ENCODE data around the gene NOC4L.

NOC4L gene

DNA sequence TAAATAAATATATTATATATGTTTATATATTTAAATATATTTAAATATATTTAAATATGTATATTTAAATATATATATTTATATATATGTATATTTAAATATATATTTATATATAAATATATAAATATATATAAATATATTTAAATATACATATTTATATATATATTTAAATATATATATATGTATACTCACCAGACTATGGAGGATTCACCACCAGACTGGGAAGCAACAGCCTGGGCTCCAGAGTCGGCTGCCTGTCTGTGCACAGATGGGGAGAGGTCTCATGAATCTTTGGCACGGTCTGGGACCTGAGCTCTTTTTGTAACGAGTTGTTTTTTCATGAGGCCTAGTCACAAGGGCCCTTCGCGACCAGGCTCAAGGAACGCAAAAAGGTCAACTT, 21.3 kb downstream of the NOC4L start:
- no peak for DNase-seq (ENCODE audit: extremely low read depth, insufficient read length)
- TF ChIP-seq, protein P1, sequence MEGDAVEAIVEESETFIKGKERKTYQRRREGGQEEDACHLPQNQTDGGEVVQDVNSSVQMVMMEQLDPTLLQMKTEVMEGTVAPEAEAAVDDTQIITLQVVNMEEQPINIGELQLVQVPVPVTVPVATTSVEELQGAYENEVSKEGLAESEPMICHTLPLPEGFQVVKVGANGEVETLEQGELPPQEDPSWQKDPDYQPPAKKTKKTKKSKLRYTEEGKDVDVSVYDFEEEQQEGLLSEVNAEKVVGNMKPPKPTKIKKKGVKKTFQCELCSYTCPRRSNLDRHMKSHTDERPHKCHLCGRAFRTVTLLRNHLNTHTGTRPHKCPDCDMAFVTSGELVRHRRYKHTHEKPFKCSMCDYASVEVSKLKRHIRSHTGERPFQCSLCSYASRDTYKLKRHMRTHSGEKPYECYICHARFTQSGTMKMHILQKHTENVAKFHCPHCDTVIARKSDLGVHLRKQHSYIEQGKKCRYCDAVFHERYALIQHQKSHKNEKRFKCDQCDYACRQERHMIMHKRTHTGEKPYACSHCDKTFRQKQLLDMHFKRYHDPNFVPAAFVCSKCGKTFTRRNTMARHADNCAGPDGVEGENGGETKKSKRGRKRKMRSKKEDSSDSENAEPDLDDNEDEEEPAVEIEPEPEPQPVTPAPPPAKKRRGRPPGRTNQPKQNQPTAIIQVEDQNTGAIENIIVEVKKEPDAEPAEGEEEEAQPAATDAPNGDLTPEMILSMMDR (IDR thresholded peaks at IDR 0.05; ENCODE audit: insufficient read depth, low read length, poor library complexity, severe bottlenecking): no peak
- Histone ChIP-seq H3K36me3 (ENCODE audit: control insufficient read depth, insufficient read depth, low read length) (no peaks in the 10 kb centered on the region), H3K4me3 (replicated peaks; ENCODE audit: low read depth, low read length) (no peak overlapping the region), H3K27me3 (replicated peaks; ENCODE audit: control insufficient read depth, insufficient read depth, low read length) (no peaks in the 10 kb centered on the region)

DNA sequence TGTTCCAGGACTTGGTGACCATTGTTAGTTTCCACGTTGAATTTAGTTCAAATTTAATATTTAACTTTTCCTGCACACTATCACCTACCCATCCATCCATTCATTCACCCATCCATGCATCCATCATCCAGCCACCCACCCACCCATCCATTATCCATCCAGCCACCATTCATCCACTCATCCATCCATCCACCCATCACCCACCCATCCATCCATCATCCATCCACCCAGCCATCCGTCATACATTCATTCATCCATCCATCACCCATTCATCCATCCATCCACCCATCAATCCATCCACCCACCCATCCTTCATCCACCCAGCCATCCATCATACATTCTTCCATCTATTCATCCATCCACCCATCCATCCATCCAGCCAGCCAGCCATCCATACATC, 21.8 kb downstream of the NOC4L start:
- Histone ChIP-seq H3K36me3 (ENCODE audit: control insufficient read depth, insufficient read depth, low read length) (no peaks in the 10 kb centered on the region), H3K27me3 (replicated peaks; ENCODE audit: control insufficient read depth, insufficient read depth, low read length) (no peaks in the 10 kb centered on the region), H3K4me3 (replicated peaks; ENCODE audit: low read depth, low read length) (no peak overlapping the region)
- no peak for DNase-seq (ENCODE audit: extremely low read depth, insufficient read length)
- TF ChIP-seq, protein P1 (IDR thresholded peaks at IDR 0.05; ENCODE audit: insufficient read depth, low read length, poor library complexity, severe bottlenecking): no peak

DNA sequence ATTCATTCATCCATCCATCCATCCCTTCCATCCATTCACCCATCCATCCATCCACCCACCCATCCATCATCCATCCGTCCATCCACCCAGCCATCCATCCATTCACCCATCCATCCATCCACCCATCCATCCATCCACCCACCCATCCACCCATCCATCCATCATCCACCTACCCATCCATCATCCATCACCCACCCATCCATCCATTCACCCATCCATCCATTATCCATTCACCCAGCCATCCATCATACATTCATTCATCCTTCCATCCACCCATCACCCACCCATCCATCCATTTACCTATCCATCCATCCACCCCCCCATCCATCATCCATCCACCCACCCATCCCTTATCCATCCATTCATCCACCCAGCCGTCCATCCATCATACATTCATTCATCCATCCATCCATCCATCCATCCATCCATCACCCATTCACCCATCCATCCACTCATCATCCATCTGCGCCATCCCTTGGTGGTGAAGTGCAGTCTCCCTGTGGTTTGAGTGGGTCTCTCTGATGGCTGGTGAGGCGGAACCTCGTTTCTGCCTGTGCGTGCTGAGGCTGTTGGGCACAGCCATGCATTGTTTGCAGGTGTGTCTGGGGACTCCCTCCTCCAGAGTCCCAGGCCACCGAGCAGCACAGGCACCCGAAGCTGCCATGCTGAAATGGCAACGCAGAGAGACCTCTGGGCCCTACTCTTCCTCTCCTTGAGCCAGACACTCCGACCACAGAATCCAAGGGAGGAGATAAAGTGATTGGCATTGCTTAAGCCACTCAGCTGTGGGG, 22.7 kb downstream of the NOC4L start:
- no peaks in the 10 kb centered on the region; the same call in 1 of the 2 replicates for H3K27me3 ChIP-seq (replicated peaks; ENCODE audit: control insufficient read depth, insufficient read depth, low read length)
- no peak for DNase-seq (ENCODE audit: extremely low read depth, insufficient read length)
- H3K4me3 ChIP-seq (replicated peaks; ENCODE audit: low read depth, low read length): no peak overlapping the region
- TF ChIP-seq, protein P1 (IDR thresholded peaks at IDR 0.05; ENCODE audit: insufficient read depth, low read length, poor library complexity, severe bottlenecking): no peak
- no peaks in the 10 kb centered on the region for H3K36me3 ChIP-seq (ENCODE audit: control insufficient read depth, insufficient read depth, low read length)

DNA sequence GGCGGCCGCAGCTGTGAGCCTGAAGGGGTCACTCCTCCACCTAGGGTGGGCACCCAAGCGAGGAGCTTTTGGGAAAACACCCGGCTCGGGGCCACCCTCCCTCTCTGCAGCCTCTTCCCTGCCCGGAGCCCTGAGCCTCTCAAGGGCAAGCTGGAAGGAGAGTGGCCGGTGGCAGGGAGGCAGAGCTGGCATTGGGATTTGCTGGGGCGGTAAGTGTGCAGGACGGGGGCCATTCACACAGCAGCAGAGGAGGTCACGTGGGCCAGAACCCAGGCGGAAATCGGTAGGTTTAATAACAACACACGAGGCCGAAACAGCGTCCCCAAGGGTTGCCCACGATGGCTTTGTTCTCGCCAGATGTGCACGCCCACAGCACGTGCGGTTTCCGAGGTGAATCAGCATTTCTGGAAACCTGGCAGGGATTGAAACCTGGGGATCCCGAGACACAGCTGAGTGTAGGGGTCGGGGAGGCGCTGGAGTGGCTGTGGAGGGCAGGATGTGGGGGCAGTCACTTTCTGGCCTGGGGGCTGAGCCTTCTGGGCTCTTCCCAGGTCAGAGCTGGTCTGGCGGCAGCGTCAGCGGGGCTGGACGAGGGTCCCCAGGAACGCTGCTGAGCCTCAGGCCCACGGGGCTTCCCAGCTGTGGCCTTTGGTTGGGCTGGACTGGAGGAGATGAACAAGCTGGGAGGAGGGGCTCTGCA, 23.5 kb downstream of the NOC4L start:
- TF ChIP-seq, protein P1 (IDR thresholded peaks at IDR 0.05; ENCODE audit: insufficient read depth, low read length, poor library complexity, severe bottlenecking): no peak
- DNase-seq (ENCODE audit: extremely low read depth, insufficient read length): no peak
- no peak overlapping the region for H3K4me3 ChIP-seq (replicated peaks; ENCODE audit: low read depth, low read length)
- H3K27me3 ChIP-seq (replicated peaks; ENCODE audit: control insufficient read depth, insufficient read depth, low read length): no peaks in the 10 kb centered on the region; the same call in 1 of the 2 replicates
- no peaks in the 10 kb centered on the region for H3K36me3 ChIP-seq (ENCODE audit: control insufficient read depth, insufficient read depth, low read length)

DNA sequence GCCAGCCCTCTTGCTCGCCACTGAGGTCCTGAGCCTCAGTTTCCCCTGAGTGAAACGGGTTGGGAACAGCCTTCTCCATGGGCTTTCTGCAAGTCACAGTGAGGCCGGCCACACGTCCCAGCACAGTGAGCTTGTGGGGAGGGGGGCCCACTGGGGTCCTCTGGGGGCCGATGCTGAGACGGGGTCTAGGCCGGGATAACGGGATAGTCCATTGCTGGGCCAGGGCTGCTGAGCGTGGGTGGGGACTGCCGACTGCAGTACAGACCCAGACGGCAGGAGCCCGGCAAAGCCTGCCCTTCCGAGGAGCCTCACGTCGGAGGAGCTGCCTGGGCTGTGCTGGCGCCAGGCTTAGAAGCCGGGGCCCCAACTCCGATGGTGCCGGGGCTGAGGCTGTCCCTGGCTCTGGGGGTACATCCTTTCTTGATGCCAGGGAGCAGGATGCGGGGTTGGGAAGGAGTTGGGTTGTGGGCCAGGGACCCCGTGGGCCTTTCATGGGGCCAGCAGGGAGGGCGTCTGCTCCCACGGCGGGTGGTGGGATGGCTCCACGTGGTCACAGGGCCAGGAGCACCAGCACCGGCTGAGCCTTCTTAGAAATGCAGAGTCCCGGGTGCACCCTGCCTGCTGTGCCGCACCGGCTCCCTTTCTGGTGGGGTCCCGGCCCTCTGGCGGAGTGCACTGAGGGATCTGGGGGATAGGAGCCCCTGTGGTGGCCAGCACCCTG, 24.2 kb downstream of the NOC4L start:
- no peak overlapping the region for H3K4me3 ChIP-seq (replicated peaks; ENCODE audit: low read depth, low read length)
- TF ChIP-seq, protein P1 (IDR thresholded peaks at IDR 0.05; ENCODE audit: insufficient read depth, low read length, poor library complexity, severe bottlenecking): no peak
- no peak for DNase-seq (ENCODE audit: extremely low read depth, insufficient read length)
- no peaks in the 10 kb centered on the region for H3K36me3 ChIP-seq (ENCODE audit: control insufficient read depth, insufficient read depth, low read length)
- H3K27me3 ChIP-seq (replicated peaks; ENCODE audit: control insufficient read depth, insufficient read depth, low read length): no peaks in the 10 kb centered on the region; the same call in 1 of the 2 replicates
